ENCODE data around the gene TMA7. TPM values are rescaled to one million over a fixed set of nuclear protein-coding genes. Genes with fewer than 3 reads are reported as not detected.

TMA7 gene
- total and polyA plus RNA-seq, 2 of the 13 experiments (the other 11 are each of a cell fraction or from before 2014, with no cell fraction given), result 100 to 486 TPM

DNA sequence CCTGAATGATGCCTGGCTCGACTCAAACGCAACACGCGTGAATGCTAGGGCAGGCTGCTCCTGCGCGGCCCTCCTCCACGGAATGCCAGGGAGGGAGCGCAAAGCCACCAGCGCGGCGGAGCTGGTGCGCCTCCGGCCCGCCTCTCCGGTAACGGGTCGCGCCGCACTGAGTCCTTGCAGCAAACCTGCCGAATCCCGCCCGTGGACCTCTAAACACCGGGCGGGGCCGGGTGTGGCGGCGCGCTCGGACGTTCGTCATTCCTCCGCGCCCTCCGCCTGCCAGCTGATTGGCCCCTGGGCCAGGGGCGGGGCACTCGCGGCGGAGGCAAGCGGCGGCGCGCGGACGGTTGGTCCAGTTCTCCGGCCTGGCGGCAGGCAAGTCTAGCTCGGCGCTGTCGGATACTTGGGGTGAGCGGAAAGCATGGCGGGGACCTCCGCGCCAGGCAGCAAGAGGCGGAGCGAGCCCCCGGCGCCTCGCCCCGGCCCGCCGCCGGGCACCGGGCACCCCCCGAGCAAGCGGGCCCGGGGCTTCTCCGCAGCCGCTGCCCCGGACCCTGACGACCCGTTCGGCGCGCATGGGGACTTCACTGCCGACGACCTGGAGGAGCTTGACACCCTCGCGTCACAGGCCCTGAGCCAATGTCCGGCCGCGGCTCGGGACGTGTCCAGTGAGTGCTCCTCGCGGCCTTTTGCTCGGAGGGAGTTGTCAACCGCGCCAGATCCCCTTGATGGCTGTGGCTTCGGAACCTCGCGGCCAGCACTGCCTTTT is 6.6 kb downstream of the TMA7 start, which contains the start of gene ATRIP (continued):
- TF ChIP-seq, protein P1, sequence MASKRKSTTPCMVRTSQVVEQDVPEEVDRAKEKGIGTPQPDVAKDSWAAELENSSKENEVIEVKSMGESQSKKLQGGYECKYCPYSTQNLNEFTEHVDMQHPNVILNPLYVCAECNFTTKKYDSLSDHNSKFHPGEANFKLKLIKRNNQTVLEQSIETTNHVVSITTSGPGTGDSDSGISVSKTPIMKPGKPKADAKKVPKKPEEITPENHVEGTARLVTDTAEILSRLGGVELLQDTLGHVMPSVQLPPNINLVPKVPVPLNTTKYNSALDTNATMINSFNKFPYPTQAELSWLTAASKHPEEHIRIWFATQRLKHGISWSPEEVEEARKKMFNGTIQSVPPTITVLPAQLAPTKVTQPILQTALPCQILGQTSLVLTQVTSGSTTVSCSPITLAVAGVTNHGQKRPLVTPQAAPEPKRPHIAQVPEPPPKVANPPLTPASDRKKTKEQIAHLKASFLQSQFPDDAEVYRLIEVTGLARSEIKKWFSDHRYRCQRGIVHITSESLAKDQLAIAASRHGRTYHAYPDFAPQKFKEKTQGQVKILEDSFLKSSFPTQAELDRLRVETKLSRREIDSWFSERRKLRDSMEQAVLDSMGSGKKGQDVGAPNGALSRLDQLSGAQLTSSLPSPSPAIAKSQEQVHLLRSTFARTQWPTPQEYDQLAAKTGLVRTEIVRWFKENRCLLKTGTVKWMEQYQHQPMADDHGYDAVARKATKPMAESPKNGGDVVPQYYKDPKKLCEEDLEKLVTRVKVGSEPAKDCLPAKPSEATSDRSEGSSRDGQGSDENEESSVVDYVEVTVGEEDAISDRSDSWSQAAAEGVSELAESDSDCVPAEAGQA (IDR thresholded peaks at IDR 0.05; ENCODE audit: low read depth), result peak; percentile 69
- TF ChIP-seq, protein P1 (CRISPR knock-in tag; IDR thresholded peaks at IDR 0.05; ENCODE audit: borderline replicate concordance), result 0 out of 2 replicates have a peak, but pooled peaks have one; percentile 58
- TF ChIP-seq, protein P2, sequence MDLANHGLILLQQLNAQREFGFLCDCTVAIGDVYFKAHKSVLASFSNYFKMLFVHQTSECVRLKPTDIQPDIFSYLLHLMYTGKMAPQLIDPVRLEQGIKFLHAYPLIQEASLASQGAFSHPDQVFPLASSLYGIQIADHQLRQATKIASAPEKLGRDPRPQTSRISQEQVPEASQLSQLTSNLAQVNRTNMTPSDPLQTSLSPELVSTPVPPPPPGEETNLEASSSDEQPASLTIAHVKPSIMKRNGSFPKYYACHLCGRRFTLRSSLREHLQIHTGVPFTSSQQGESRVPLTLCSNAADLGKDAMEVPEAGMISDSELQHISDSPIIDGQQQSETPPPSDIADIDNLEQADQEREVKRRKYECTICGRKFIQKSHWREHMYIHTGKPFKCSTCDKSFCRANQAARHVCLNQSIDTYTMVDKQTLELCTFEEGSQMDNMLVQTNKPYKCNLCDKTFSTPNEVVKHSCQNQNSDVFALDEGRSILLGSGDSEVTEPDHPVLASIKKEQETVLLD (CRISPR knock-in tag; IDR thresholded peaks at IDR 0.05; ENCODE audit: low read depth), result peak; percentile 90
- TF ChIP-seq RORA (CRISPR knock-in tag; IDR thresholded peaks at IDR 0.05) (no peak), SIN3A (IDR thresholded peaks at IDR 0.05; ENCODE audit: borderline replicate concordance, low read depth, low read length) (peak; percentile 83; the same call in 1 of the 2 replicates), NFYB (CRISPR knock-in tag; IDR thresholded peaks at IDR 0.05) (peak; percentile 91), FOXO1 (CRISPR knock-in tag; IDR thresholded peaks at IDR 0.05) (peak; percentile 12; the same call in 1 of the 2 replicates), ZFP62 (CRISPR knock-in tag; IDR thresholded peaks at IDR 0.05) (no peak), SRY (CRISPR knock-in tag; IDR thresholded peaks at IDR 0.05) (peak; percentile 92), ARID2 (CRISPR knock-in tag; IDR thresholded peaks at IDR 0.05; ENCODE audit: borderline replicate concordance) (no peak), HMG20A (CRISPR knock-in tag; IDR thresholded peaks at IDR 0.05; ENCODE audit: borderline replicate concordance) (no peak), MIXL1 (CRISPR knock-in tag; IDR thresholded peaks at IDR 0.05) (no peak), CBFB (CRISPR knock-in tag; IDR thresholded peaks at IDR 0.05) (peak; percentile 86)
- TF ChIP-seq, protein P3, sequence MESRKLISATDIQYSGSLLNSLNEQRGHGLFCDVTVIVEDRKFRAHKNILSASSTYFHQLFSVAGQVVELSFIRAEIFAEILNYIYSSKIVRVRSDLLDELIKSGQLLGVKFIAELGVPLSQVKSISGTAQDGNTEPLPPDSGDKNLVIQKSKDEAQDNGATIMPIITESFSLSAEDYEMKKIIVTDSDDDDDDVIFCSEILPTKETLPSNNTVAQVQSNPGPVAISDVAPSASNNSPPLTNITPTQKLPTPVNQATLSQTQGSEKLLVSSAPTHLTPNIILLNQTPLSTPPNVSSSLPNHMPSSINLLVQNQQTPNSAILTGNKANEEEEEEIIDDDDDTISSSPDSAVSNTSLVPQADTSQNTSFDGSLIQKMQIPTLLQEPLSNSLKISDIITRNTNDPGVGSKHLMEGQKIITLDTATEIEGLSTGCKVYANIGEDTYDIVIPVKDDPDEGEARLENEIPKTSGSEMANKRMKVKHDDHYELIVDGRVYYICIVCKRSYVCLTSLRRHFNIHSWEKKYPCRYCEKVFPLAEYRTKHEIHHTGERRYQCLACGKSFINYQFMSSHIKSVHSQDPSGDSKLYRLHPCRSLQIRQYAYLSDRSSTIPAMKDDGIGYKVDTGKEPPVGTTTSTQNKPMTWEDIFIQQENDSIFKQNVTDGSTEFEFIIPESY (CRISPR knock-in tag; IDR thresholded peaks at IDR 0.05), result peak; percentile 30; the same call in 1 of the 2 replicates
- TF ChIP-seq, protein P4, sequence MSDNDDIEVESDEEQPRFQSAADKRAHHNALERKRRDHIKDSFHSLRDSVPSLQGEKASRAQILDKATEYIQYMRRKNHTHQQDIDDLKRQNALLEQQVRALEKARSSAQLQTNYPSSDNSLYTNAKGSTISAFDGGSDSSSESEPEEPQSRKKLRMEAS (IDR thresholded peaks at IDR 0.05), result peak; percentile 89
- TF ChIP-seq, protein P5, sequence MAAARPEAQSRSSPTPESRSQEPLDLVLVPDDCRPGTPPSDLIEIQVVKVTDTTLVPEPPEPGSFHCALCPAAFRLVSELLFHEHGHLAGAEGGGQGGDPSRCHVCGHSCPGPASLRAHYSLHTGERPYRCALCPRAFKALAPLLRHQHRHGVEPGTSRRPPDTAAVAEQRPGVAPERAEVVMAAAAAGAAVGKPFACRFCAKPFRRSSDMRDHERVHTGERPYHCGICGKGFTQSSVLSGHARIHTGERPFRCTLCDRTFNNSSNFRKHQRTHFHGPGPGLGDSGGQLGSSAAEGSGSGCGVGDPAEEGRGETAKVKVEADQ (CRISPR knock-in tag; IDR thresholded peaks at IDR 0.05; ENCODE audit: borderline replicate concordance), result peak; percentile 63; the same call in 1 of the 2 replicates
- TF ChIP-seq, protein P6, sequence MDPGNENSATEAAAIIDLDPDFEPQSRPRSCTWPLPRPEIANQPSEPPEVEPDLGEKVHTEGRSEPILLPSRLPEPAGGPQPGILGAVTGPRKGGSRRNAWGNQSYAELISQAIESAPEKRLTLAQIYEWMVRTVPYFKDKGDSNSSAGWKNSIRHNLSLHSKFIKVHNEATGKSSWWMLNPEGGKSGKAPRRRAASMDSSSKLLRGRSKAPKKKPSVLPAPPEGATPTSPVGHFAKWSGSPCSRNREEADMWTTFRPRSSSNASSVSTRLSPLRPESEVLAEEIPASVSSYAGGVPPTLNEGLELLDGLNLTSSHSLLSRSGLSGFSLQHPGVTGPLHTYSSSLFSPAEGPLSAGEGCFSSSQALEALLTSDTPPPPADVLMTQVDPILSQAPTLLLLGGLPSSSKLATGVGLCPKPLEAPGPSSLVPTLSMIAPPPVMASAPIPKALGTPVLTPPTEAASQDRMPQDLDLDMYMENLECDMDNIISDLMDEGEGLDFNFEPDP (CRISPR knock-in tag; conservative IDR thresholded peaks at IDR 0.05), result no peak
